CD14-positive monocyte (primary cell): ENCODE data around the gene DCLRE1C. TPM values are rescaled to one million over a fixed set of nuclear protein-coding genes. Genes with fewer than 3 reads are reported as not detected.

Experiments
- DNase-seq, 3 donors: peaks; one replicate each; pipeline ENCODE4 v3.0.0-alpha.2; 2011 to 2022
- H2AFZ ChIP-seq: 2 replicates; pipeline ENCODE4 v1.6.0; 2012; ENCODE audit warnings: mild to moderate bottlenecking, low read depth, low read length, inconsistent platforms; ENCODE audit not compliant: insufficient read depth, poor library complexity, severe bottlenecking
- H3K27ac ChIP-seq, 2 donors: 1 replicate in 1 of 2; 2 replicates in 1 of 2; pipeline ENCODE4 v1.5.1; 2012 to 2013; ENCODE audit warnings: low read length in 2 of 2, control low read depth in 1 of 2, inconsistent platforms in 1 of 2, low read depth in 1 of 2, mild to moderate bottlenecking in 1 of 2
- H3K27me3 ChIP-seq, 2 donors: one replicate each; pipeline versions ENCODE4 v1.6.0 to v1.6.1; 2011 to 2013; ENCODE audit warnings: low read length in 2 of 2; ENCODE audit not compliant: control insufficient read depth in 2 of 2, insufficient read depth in 2 of 2
- H3K36me3 ChIP-seq, 2 donors: replicated peaks in 1 of 2; 1 replicate in 1 of 2; 2 replicates in 1 of 2; pipeline versions ENCODE4 v1.5.1 to v1.6.1; 2012 to 2013; ENCODE audit warnings: low read length in 2 of 2, control low read depth in 1 of 2, inconsistent platforms in 1 of 2, mild to moderate bottlenecking in 1 of 2; ENCODE audit not compliant: insufficient read depth in 2 of 2, control insufficient read depth in 1 of 2
- H3K4me1 ChIP-seq, 2 donors: 1 replicate in 1 of 2; 2 replicates in 1 of 2; pipeline versions ENCODE4 v1.5.1 to v1.6.1; 2012 to 2013; ENCODE audit warnings: low read length in 2 of 2, control low read depth in 1 of 2, inconsistent platforms in 1 of 2, mild to moderate bottlenecking in 1 of 2, moderate library complexity in 1 of 2; ENCODE audit not compliant: insufficient read depth in 2 of 2, control insufficient read depth in 1 of 2
- H3K4me2 ChIP-seq: replicated peaks from 2 replicates; pipeline ENCODE3; 2012; ENCODE audit warnings: low read length, moderate library complexity, mild to moderate bottlenecking; ENCODE audit not compliant: poor library complexity, severe bottlenecking; ENCODE audit errors: extremely low read depth
- H3K4me3 ChIP-seq, 3 experiments: fragments of 200-600 bp in 1 of 3; sonication (generic) in 1 of 3; replicated peaks in 1 of 3; 1 replicate in 2 of 3; 2 replicates in 1 of 3; pipeline ENCODE4 v1.5.1; 2011 to 2013; ENCODE audit warnings: low read length in 3 of 3, mild to moderate bottlenecking in 3 of 3, control low read depth in 2 of 3, low read depth in 2 of 3, inconsistent platforms in 1 of 3, moderate library complexity in 1 of 3
- H3K79me2 ChIP-seq: 2 replicates; pipeline ENCODE4 v1.6.0; 2012; ENCODE audit warnings: mild to moderate bottlenecking, control low read depth, inconsistent platforms, low read length, moderate library complexity; ENCODE audit not compliant: insufficient read depth
- H3K9ac ChIP-seq: 2 replicates; pipeline ENCODE4 v1.6.0; 2017; ENCODE audit warnings: low read length, mild to moderate bottlenecking; ENCODE audit not compliant: insufficient read depth, poor library complexity, severe bottlenecking
- H3K9me3 ChIP-seq, 2 donors: replicated peaks in 1 of 2; 1 replicate in 1 of 2; 2 replicates in 1 of 2; pipeline versions ENCODE4 v1.5.1 to v1.6.1; 2012 to 2013; ENCODE audit warnings: low read length in 2 of 2, control low read depth in 1 of 2; ENCODE audit not compliant: control insufficient read depth in 1 of 2, insufficient read depth in 1 of 2
- H4K20me1 ChIP-seq: 2 replicates; pipeline ENCODE4 v1.6.0; 2012; ENCODE audit warnings: mild to moderate bottlenecking, low read length, control low read depth, moderate library complexity; ENCODE audit not compliant: insufficient read depth
- H3K27ac Mint-ChIP-seq, 7 donors: one replicate each; pipeline ENCODE4 v1.8.0; 2020; ENCODE audit warnings: mild to moderate bottlenecking in 7 of 7, mixed read lengths in 7 of 7, moderate library complexity in 6 of 7, inconsistent platforms in 2 of 7
- H3K27me3 Mint-ChIP-seq, 3 donors: one replicate each; pipeline ENCODE4 v1.8.0; 2021 to 2022; ENCODE audit warnings: low read depth in 3 of 3, mild to moderate bottlenecking in 3 of 3, mixed read lengths in 3 of 3, moderate library complexity in 3 of 3, inconsistent platforms in 1 of 3
- H3K36me3 Mint-ChIP-seq, 2 donors: one replicate each; pipeline ENCODE4 v1.8.0; 2020; ENCODE audit warnings: mixed read lengths in 2 of 2, inconsistent platforms in 1 of 2, mild to moderate bottlenecking in 1 of 2
- H3K4me1 Mint-ChIP-seq: one replicate; pipeline ENCODE4 v1.8.0; 2020; ENCODE audit warnings: mild to moderate bottlenecking, mixed read lengths
- H3K4me3 Mint-ChIP-seq, 2 donors: one replicate each; pipeline ENCODE4 v1.8.0; 2020; ENCODE audit warnings: mild to moderate bottlenecking in 2 of 2, mixed read lengths in 2 of 2, moderate library complexity in 1 of 2
- H3K9me3 Mint-ChIP-seq, 7 donors: one replicate each; pipeline ENCODE4 v1.8.0; 2020 to 2022; ENCODE audit warnings: mixed read lengths in 7 of 7, mild to moderate bottlenecking in 6 of 7, moderate library complexity in 6 of 7, inconsistent platforms in 2 of 7
- CTCF ChIP-seq: fragments of 200-600 bp; IDR thresholded peaks from one replicate; pipeline ENCODE4 v1.8.0; 2022; ENCODE audit warnings: antibody characterized with exemption, mild to moderate bottlenecking
- WGBS: methylation state at CpG from one replicate; pipeline ENCODE4 v1.1.5; 2013; ENCODE audit warnings: missing lambda C conversion rate; ENCODE audit not compliant: insufficient coverage; 5-methylcytosine and 5-hydroxymethylcytosine counted together
- intact Hi-C, 2 donors: fragments of 100-400 bp; cut with micrococcal nuclease; formaldehyde crosslinking; loops; one replicate each; pipeline versions ENCODE4 v1.15.0 to v1.15.1; 2023
- polyA plus RNA-seq, 3 donors: library from polyadenylated mRNA; depleted of rRNA in 1 of 3; unstranded in 2 of 3; stranded (reverse) in 1 of 3; fragments of 300-500 nt in 2 of 3; fragments of >200 nt in 1 of 3; fragmentation: Illumina TruSeq in 2 of 3; gene quantifications; 1 replicate in 2 of 3; 2 replicates in 1 of 3; pipeline ENCODE4 v1.2.3, GENCODE V29; 2012 to 2021

DCLRE1C gene
- polyA plus RNA-seq, 3 donors: 8.9 to 17.6 (median 10.9) TPM

- Histone ChIP-seq H3K9ac (no peak overlapping the region), H2AFZ (no peak overlapping the region), H3K4me3 (no peak overlapping the region), H4K20me1 (no peaks in the 10 kb centered on the region), H3K9me3 (no peaks in the 10 kb centered on the region), H3K79me2 (no peaks in the 10 kb centered on the region), H3K27ac (peak overlapping the region in 1 of 2 donors; percentile 64), H3K4me2 (no peak overlapping the region), H3K27me3 (no peaks in the 10 kb centered on the region), H3K36me3 (peaks cover 27 to 42% of the 10 kb centered on the region in 2 donors), H3K4me1 (peaks cover 7 to 24% of the 10 kb centered on the region in 2 donors)
- H3K27me3 Mint-ChIP-seq: peaks cover 0 to 3% (median 0%) of the 10 kb centered on the region in 3 donors
- TF ChIP-seq CTCF: no peak
- H3K9me3 Mint-ChIP-seq: no peaks in the 10 kb centered on the region
- peak overlapping the region in 2 of 7 donors; percentile 57 to 84 for H3K27ac Mint-ChIP-seq
- no peak overlapping the region for H3K4me3 Mint-ChIP-seq
- peaks cover 40 to 52% of the 10 kb centered on the region in 2 donors for H3K36me3 Mint-ChIP-seq
- H3K4me1 Mint-ChIP-seq: peaks cover 23% of the 10 kb centered on the region
- DNase-seq: peak in 1 of 3 donors; percentile 13
- intact Hi-C loops: no loop called here
Observed at GRCh38 chr10:14859775-14860174, 94.1 kb downstream of the DCLRE1C start.

- Histone ChIP-seq H3K9ac (no peak overlapping the region), H3K27ac (peak overlapping the region in 1 of 2 donors; percentile 2), H4K20me1 (no peaks in the 10 kb centered on the region), H3K27me3 (no peaks in the 10 kb centered on the region), H3K9me3 (no peaks in the 10 kb centered on the region), H3K36me3 (peaks cover 33 to 49% of the 10 kb centered on the region in 2 donors), H3K4me1 (peaks cover 7 to 24% of the 10 kb centered on the region in 2 donors), H3K79me2 (no peaks in the 10 kb centered on the region), H3K4me3 (no peak overlapping the region), H2AFZ (no peak overlapping the region), H3K4me2 (no peak overlapping the region)
- WGBS: 100% methylated on average over 1 of the region's 5 CpGs
- TF ChIP-seq CTCF: no peak
- intact Hi-C loops: no loop called here
- H3K9me3 Mint-ChIP-seq: no peaks in the 10 kb centered on the region
- peaks cover 0 to 3% (median 0%) of the 10 kb centered on the region in 3 donors for H3K27me3 Mint-ChIP-seq
- H3K4me3 Mint-ChIP-seq: no peak overlapping the region
- H3K36me3 Mint-ChIP-seq: peaks cover 45 to 56% of the 10 kb centered on the region in 2 donors
- H3K4me1 Mint-ChIP-seq: peaks cover 23% of the 10 kb centered on the region
- no peak for DNase-seq
- no peak overlapping the region for H3K27ac Mint-ChIP-seq
Observed at GRCh38 chr10:14859043-14859442, 94.9 kb downstream of the DCLRE1C start.
